WTC11 (cell line): ENCODE results near the gene BSN. TPM values are rescaled to one million over a fixed set of nuclear protein-coding genes. Genes with fewer than 3 reads are reported as not detected.

Experiments
- ATAC-seq: fragments of 200-7000 bp; cut with Tn5 transposase; 2 replicates; pipeline ENCODE4 v1.10.0; 2021; ENCODE audit warnings: mild to moderate bottlenecking, moderate library complexity
- CTCF ChIA-PET: fragments of 300-600 bp; sonication (Branson Sonifier 250); formaldehyde crosslinking; loops from one replicate; lab custom pipeline; 2021; ENCODE audit warnings: antibody characterized with exemption; lab: Charles Lee
- POLR2A ChIA-PET: fragments of 350-600 bp; sonication (Branson Sonifier 250); formaldehyde crosslinking; loops from one replicate; lab custom pipeline; 2021; ENCODE audit warnings: antibody characterized with exemption; lab: Charles Lee
- DNase-seq: peaks from one replicate; pipeline ENCODE4 v3.0.0; 2021; ENCODE audit warnings: low spot score
- H3K27ac Mint-ChIP-seq: 2 replicates; pipeline ENCODE4 v1.8.0; 2021; ENCODE audit warnings: mixed read lengths
- H3K27me3 Mint-ChIP-seq: 2 replicates; pipeline ENCODE4 v1.8.0; 2021; ENCODE audit warnings: low read depth, mild to moderate bottlenecking, moderate library complexity, mixed read lengths
- H3K36me3 Mint-ChIP-seq: 2 replicates; pipeline ENCODE4 v1.8.0; 2021; ENCODE audit warnings: mixed read lengths
- H3K4me1 Mint-ChIP-seq: 2 replicates; pipeline ENCODE4 v1.8.0; 2022; ENCODE audit warnings: mixed read lengths
- H3K4me3 Mint-ChIP-seq: 2 replicates; pipeline ENCODE4 v1.8.0; 2021; ENCODE audit warnings: mild to moderate bottlenecking, moderate library complexity, mixed read lengths
- H3K9me3 Mint-ChIP-seq: 2 replicates; pipeline ENCODE4 v1.8.0; 2021; ENCODE audit warnings: mixed read lengths
- AFF4 ChIP-seq: sonication (generic); formaldehyde crosslinking; IDR thresholded peaks from 2 replicates; pipeline ENCODE4 v1.8.1; 2023; ENCODE audit warnings: mild to moderate bottlenecking, missing genetic modification reagents, borderline replicate concordance
- ARID4B ChIP-seq: sonication (generic); formaldehyde crosslinking; IDR thresholded peaks from 2 replicates; pipeline ENCODE4 v1.8.0; 2023; ENCODE audit warnings: missing genetic modification reagents, mild to moderate bottlenecking, borderline replicate concordance
- CREB1 ChIP-seq: sonication (generic); formaldehyde crosslinking; IDR thresholded peaks from 2 replicates; pipeline ENCODE4 v1.8.0; 2023; ENCODE audit warnings: mild to moderate bottlenecking, missing genetic modification reagents
- E2F5 ChIP-seq: sonication (generic); formaldehyde crosslinking; IDR thresholded peaks from 2 replicates; pipeline ENCODE4 v1.8.1; 2022; ENCODE audit warnings: mild to moderate bottlenecking, moderate library complexity, missing genetic modification reagents
- HMGA2 ChIP-seq: fragments of 250-450 bp; sonication (Bioruptor Pico); IDR thresholded peaks from 2 replicates; pipeline ENCODE4 v1.4.0; 2021; ENCODE audit warnings: mild to moderate bottlenecking, moderate library complexity
- IRF1 ChIP-seq: sonication (generic); formaldehyde crosslinking; IDR thresholded peaks from 2 replicates; pipeline ENCODE4 v1.8.0; 2023; ENCODE audit warnings: missing genetic modification reagents
- MAX ChIP-seq: sonication (generic); formaldehyde crosslinking; IDR thresholded peaks from 2 replicates; pipeline ENCODE4 v1.8.0; 2022; ENCODE audit warnings: mild to moderate bottlenecking, missing genetic modification reagents
- NR1H2 ChIP-seq: sonication (generic); formaldehyde crosslinking; IDR thresholded peaks from 2 replicates; pipeline ENCODE4 v1.9.0; 2021; ENCODE audit warnings: mild to moderate bottlenecking, moderate library complexity, missing genetic modification reagents
- PRRX2 ChIP-seq: fragments of 250-450 bp; sonication (Bioruptor Pico); IDR thresholded peaks from 2 replicates; pipeline ENCODE4 v1.8.0; 2021; ENCODE audit warnings: mild to moderate bottlenecking
- SMAD3 ChIP-seq: sonication (generic); formaldehyde crosslinking; IDR thresholded peaks from 2 replicates; pipeline ENCODE4 v1.8.0; 2022; ENCODE audit warnings: missing genetic modification reagents, mild to moderate bottlenecking, borderline replicate concordance
- SP1 ChIP-seq: sonication (generic); formaldehyde crosslinking; conservative IDR thresholded peaks from 2 replicates; pipeline ENCODE4 v1.8.1; 2022; ENCODE audit warnings: missing genetic modification reagents
- TCF7 ChIP-seq: sonication (generic); formaldehyde crosslinking; IDR thresholded peaks from 2 replicates; pipeline ENCODE4 v1.8.0; 2022; ENCODE audit warnings: mild to moderate bottlenecking, low read depth, missing genetic modification reagents, moderate library complexity
- TEAD4 ChIP-seq: sonication (generic); formaldehyde crosslinking; IDR thresholded peaks from 2 replicates; pipeline ENCODE4 v1.8.0; 2022; ENCODE audit warnings: mild to moderate bottlenecking, missing genetic modification reagents
- ZBTB43 ChIP-seq: sonication (generic); formaldehyde crosslinking; IDR thresholded peaks from 2 replicates; pipeline ENCODE4 v1.8.1; 2023; ENCODE audit warnings: mild to moderate bottlenecking, missing genetic modification reagents
- ZNF281 ChIP-seq: sonication (generic); formaldehyde crosslinking; IDR thresholded peaks from 2 replicates; pipeline ENCODE4 v1.8.0; 2023; ENCODE audit warnings: mild to moderate bottlenecking, missing genetic modification reagents
- ZNF423 ChIP-seq: fragments of 250-450 bp; sonication (Bioruptor Pico); IDR thresholded peaks from 2 replicates; pipeline ENCODE4 v2.1.2; 2022; ENCODE audit warnings: mild to moderate bottlenecking, moderate library complexity
- total RNA-seq: library from RNA; stranded (reverse); gene quantifications from 3 replicates; pipeline ENCODE4 v1.2.3, GENCODE V29; 2021

BSN gene
- total RNA-seq, 1 experiment from 2014 or later = 2.8 TPM

- no peak for TF ChIP-seq IRF1 (CRISPR knock-in tag)
- TF ChIP-seq MAX (CRISPR knock-in tag) = no peak
Observed at GRCh38 chr3:49711489-49711888, 157.2 kb downstream of the BSN start (continued).

GRCh38 chr3:49712166-49712565 lies 157.9 kb downstream of the BSN start:
- Mint-ChIP-seq H3K9me3 (no peaks in the 10 kb centered on the region), H3K36me3 (no peaks in the 10 kb centered on the region; the same call in 1 of the 2 replicates), H3K4me3 (no peak overlapping the region), H3K4me1 (no peaks in the 10 kb centered on the region), H3K27ac (peak overlapping the region; percentile 43; the same call in 1 of the 2 replicates), H3K27me3 (no peaks in the 10 kb centered on the region)
- ChIA-PET CTCF (interaction anchor here (0.6 to 3.3 kb wide), 3 partner anchors 10 to 173 kb away, joined by 3 to 49 read pairs (median 6); partner anchors contain the start of gene INKA1), POLR2A (no interaction called here)
- TF ChIP-seq PRRX2 (no peak), TEAD4 (CRISPR knock-in tag) (no peak), ARID4B (CRISPR knock-in tag) (no peak), ZBTB43 (CRISPR knock-in tag) (no peak), SMAD3 (CRISPR knock-in tag) (no peak), TCF7 (CRISPR knock-in tag) (no peak), NR1H2 (CRISPR knock-in tag) (no peak), CREB1 (CRISPR knock-in tag) (no peak), AFF4 (no peak), HMGA2 (no peak)
- DNase-seq (peak; percentile 10), ATAC-seq (no peak)

- Mint-ChIP-seq H3K4me1 (no peaks in the 10 kb centered on the region), H3K36me3 (no peaks in the 10 kb centered on the region; the same call in 1 of the 2 replicates), H3K4me3 (no peak overlapping the region), H3K27ac (no peak overlapping the region), H3K9me3 (no peaks in the 10 kb centered on the region), H3K27me3 (no peaks in the 10 kb centered on the region)
- POLR2A ChIA-PET = no interaction called here
- peak; percentile 34 for ATAC-seq
- DNase-seq = peak; percentile 16
- CTCF ChIA-PET = interaction anchor here (0.6 to 3.3 kb wide), 4 partner anchors 11 to 173 kb away, joined by 3 to 49 read pairs (median 4); partner anchors contain the start of gene INKA1
- no peak for TF ChIP-seq ZNF423 (CRISPR knock-in tag)
- no peak for TF ChIP-seq E2F5 (CRISPR knock-in tag)
- TF ChIP-seq ZNF281 = no peak
- TF ChIP-seq SP1 (CRISPR knock-in tag) = no peak
Observed at GRCh38 chr3:49712631-49713317, 158.5 kb downstream of the BSN start.
